WI38 (cell line): ENCODE data around the gene ZNF429.

Experiments
- H3K4me3 ChIP-seq: 2 replicates; pipeline ENCODE4 v1.5.1; 2011; ENCODE audit warnings: low read depth, mild to moderate bottlenecking, control low read depth, low read length
- TF ChIP-seq, protein P1 (sequence below): IDR thresholded peaks from 2 replicates; pipeline ENCODE4 v1.5.1; 2012; ENCODE audit warnings: low read depth, mild to moderate bottlenecking, control low read depth, low read length

The ZNF429 gene

DNA sequence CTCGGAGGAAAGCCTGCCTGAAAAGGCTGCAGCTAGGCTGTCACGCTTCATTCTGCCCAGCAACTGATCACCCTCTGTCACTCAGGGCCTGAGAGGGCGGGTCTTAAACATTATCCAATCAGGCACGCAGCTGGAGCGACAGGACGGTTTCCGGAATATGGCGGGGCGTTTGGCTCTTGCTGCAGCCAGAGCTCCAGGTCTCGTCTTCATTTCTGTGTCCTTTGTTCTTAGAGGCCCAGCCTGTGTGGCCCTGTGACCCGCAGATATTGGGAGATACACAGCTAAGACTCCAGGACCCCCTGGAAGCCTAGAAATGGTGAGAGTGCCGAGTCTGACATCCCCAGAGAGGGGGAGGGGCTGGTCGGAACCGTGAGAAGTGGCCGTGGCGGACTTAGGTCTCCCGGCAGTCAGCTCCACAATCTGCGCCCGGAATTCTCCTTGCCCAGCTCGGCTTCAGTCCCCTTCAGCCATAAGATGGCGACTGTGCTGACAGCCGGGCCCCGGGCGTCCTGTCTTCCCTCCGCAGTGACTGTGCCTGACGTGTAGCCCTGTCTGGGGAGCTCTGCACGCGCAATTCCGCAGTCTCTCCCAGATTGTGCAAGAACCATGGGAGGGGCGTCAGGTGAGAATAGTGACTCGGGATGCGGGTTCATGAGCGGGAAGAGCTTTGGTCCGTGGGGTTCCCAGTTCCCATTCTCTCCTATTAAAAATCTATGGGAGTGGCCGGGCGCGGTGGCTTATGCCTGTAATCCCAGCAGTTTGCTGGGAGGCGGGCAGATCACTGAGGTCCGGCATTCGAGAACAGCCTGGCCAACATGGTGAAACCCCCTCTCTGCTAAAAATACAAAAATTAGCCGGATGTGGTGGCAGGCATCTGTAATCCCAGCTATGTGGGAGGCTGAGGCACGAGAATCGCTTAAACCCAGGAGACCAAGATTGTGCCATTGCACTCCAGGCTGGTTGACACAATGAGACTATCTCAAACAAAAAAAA, at the start of gene ZNF429:
TSS of gene ZNF429 (plus strand) at position 144 of the 993 bp plus-strand sequence. CDS start at position 314, 170 bp downstream.
- TF ChIP-seq, protein P1, sequence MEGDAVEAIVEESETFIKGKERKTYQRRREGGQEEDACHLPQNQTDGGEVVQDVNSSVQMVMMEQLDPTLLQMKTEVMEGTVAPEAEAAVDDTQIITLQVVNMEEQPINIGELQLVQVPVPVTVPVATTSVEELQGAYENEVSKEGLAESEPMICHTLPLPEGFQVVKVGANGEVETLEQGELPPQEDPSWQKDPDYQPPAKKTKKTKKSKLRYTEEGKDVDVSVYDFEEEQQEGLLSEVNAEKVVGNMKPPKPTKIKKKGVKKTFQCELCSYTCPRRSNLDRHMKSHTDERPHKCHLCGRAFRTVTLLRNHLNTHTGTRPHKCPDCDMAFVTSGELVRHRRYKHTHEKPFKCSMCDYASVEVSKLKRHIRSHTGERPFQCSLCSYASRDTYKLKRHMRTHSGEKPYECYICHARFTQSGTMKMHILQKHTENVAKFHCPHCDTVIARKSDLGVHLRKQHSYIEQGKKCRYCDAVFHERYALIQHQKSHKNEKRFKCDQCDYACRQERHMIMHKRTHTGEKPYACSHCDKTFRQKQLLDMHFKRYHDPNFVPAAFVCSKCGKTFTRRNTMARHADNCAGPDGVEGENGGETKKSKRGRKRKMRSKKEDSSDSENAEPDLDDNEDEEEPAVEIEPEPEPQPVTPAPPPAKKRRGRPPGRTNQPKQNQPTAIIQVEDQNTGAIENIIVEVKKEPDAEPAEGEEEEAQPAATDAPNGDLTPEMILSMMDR: no peak
- H3K4me3 ChIP-seq: peak within 1 kb of the TSS; percentile 84

DNA sequence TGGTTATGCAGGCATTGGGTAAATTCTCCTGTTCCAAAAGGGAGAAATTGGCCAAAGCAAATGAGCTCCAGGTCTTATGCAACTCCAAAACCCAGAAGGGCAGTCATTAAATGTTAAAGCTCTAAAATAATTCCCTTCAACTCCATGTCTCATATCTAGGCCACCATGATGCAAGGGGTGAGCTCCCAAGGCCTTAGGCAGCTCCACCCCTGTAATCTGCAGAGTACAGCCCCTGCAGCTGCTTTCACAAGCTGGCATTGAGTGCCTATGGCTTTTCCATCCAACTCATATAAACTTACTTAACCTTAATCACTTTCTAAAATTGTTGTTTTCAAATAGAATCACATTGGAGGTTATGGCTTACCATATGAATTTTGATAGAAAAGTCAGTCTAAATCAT, 44.7 kb upstream of the ZNF429 start:
- H3K4me3 ChIP-seq: no peak overlapping the region
- TF ChIP-seq, protein P1: no peak

DNA sequence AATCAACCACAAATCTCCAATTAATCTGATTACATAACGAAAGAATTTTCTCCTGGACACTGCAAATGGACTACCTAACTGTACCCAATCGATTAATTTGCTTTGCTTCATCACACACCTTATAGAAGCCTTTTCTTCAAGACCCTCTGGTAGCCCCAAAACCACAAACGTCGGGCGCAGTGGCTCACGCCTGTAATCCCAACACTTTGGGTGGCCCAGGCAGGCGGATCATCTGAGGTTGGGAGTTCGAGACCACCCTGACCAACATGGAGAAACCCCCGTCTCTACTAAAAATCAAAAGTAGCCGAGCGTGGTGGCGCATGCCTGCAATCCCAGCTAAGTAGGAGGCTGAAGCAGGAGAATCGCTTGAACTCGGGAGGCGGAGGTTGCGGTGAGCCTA, 42.9 kb upstream of the ZNF429 start:
- no peak overlapping the region for H3K4me3 ChIP-seq
- TF ChIP-seq, protein P1: no peak

DNA sequence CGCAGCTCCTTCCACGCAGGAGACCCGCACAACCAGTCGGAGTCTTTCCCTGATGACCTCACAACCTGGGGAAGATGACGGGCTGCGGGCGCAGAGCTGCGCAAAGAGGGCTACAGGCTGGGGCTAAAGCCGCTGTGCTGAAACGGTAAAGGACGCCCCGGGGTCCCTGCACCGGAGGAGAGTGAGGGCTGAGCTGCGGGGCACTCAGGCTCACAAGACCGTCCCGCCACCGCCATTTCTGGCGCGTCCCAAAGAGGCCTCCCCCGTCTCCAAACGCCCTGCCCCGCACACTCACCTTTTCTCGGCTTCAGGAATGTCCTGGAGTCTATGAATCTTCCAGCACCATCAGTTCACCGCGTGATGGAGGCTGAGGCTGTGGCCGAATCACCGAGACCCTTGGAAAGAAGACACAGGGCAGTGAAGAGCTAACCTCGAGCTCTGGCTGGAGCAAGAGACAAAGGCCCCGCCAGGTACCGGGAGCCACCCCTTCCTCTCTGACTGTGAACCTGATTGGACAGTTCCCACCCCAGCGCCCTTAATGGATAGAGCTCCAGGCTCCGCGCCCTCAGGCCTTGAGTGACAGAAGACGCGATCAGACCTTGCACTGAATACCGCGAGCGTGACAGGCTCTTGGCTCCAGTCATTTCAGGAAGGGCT, 41.8 kb upstream of the ZNF429 start:
- TF ChIP-seq, protein P1: no peak
- no peak overlapping the region for H3K4me3 ChIP-seq

DNA sequence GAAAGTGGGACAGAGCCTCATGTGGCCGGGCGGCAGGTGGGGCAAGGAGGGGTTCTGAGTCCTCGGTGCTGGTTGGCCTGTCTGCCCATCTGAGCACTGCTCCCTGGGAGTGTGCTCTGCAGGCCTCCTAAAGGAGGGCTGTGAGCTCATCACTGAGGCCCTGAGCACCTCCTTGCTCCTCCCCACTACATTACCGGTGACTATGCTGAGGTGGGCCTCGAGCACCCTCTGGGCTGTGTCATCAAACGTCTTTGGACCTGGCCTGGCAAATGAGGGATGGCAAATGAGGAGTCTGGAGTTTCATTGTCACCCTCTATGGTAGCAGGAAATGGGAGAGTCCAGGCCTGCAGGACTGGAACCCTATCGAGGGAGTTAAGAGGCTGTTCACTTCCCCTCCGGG, 38.8 kb upstream of the ZNF429 start:
- H3K4me3 ChIP-seq: no peak overlapping the region
- TF ChIP-seq, protein P1: no peak

DNA sequence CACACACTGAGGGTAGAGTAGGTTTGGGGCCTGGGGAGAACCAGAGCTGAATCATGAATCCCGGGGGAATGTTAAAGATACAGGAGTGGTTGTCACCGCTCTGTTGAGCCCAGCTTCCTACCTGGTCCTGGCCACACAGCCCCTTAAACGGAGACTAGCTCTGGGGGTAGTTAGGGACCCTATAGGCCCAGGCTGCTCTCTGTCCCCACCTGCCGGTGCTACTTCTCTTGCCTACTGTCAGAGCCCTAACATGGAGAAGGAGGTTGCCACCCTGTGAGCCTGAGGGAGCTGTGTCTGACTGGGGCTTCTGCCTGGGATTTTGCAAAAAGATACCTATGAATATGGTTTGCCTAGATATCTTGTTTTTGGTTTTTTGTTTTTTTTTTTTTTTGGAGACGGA, 36.6 kb upstream of the ZNF429 start:
- TF ChIP-seq, protein P1: no peak
- H3K4me3 ChIP-seq: no peak overlapping the region

DNA sequence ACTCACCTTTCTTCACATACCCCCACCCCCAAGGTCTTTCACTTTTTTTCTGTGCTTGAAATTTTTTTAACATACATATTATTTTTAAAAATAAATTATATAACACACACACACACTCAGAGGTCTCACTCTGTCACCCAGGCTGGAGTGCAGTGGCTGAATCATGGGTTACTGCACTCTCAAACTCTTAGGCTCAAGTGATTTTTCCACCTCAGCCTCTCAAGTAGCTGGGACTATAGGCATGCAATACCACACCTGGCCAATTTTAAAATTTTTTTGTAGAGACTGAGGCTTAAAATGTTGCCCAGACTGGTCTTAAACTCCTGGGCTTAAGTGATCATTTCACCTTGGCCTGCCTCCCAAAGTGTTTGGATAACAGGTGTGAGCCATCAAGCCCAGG, 32.9 kb upstream of the ZNF429 start:
- no peak overlapping the region for H3K4me3 ChIP-seq
- TF ChIP-seq, protein P1: no peak
